GM19035 (cell line): ENCODE data around the gene GP9.

ENCODE experiments used
- ATAC-seq: cut with Tn5 transposase; IDR thresholded peaks from one replicate; pipeline ENCODE4 v1.9.1; 2021; ENCODE audit not compliant: unreplicated experiment

GP9 gene

DNA sequence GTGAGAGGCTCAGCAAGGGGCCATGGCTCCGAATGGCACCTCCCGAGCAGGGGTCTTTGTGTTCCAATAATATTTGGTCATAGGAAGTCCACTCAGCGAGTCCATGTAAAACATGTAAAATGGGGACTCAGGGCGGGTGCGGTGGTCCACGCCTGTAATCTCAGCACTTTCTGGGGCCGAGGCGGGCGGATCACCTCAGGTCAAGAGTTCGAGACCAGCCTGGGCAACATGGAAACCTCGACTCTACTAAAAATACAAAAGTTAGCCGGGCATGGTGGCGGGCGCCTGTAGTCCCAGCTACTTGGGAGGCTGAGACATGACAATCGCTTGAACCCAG, 33.1 kb upstream of the GP9 start:
- no peak for ATAC-seq

DNA sequence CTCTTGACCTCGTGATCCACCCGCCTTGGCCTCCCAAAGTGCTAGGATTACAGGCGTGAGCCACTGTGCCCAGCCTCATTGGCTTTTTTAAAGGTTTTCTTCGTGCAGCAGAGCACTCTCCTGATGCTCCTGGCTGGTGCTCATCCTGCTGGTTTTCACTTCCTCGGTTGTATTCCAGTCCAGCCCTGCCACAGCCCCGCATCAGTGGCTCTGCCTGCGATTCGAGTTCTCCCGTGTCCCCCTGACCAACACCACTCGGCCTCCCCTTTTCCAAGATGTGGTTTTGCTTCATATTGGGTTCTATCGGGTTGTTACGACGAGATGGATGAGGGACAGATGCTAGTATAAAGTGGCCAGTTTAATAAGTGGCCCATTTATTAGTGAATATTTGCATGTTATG, 31.7 kb upstream of the GP9 start:
- ATAC-seq = no peak

DNA sequence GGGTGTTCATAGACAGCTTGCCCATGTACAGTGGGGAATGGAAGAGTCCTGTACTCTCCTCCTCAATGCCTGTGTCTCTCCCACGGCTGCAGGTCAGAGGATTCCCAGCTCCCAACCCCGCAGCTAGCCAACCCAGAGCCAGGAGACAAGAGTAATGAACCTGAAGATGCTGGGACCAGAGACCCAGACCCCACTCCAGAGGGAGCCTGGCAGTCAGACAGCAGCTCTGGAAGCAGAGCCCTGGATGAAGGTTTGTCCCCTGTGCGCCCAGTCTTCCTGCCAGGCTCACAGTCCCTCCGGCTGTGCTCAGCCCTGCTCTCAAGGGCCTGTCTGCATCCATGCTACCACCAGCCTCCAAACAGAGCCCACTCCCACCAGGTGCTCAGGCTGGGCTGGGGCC, 30.0 kb upstream of the GP9 start:
- no peak for ATAC-seq

DNA sequence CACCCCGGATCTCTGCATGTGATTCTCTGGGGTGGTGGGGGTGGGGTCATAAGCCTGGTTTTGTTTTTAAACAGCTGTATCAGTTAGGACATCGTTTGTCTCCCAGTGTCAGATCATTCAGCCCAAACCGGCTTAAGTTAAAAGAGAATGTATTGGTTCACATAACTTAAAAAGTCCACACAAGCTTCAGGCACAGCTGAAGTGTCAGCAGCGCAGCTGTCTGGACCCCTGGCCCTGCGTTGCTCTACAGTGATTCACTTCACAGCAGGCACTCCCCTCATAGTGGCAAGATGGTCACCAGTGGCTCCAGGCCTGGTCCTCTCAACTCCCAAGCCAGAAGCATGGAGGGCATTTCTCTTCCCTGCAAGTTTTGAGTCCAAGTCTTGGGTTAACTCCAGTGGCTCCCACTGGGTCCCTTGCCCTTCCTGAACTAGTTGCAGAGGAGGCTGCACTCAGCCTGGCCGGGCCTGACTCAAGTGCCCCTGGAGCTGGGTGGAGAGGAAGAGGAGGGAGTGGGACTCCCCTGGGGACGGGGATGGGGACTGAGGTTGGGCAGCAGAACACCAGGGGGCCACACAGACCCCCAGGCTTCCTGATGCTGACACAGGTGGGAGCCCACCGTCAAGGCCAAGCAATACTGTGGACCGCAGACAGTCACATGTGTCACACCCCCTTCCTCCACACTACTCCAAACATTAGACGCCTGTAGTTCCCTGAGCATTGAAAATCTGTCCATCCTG, 28.9 kb upstream of the GP9 start:
- ATAC-seq = no peak

- no peak for ATAC-seq
Measured at GRCh38 chr3:129032716-129033115, 27.9 kb upstream of the GP9 start.

DNA sequence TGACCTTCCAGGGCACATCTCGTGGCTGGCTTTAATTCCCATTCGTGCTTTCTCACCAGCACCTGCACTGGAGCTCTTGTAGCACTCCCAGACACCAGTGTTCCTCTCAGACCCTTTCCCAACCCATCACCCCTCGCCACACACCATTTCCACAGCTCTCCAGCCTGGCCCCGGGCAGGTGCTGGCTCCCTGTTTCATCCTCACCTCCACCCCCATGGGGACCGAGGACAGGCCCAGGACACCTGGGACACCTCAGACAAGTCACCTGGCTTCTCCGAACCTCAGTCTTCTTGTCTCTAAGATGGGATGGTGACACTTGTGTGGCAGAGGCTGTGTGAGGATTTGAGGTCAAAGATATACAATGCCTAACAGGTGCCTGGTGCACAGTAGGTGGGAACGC, 27.4 kb upstream of the GP9 start:
- ATAC-seq = no peak

DNA sequence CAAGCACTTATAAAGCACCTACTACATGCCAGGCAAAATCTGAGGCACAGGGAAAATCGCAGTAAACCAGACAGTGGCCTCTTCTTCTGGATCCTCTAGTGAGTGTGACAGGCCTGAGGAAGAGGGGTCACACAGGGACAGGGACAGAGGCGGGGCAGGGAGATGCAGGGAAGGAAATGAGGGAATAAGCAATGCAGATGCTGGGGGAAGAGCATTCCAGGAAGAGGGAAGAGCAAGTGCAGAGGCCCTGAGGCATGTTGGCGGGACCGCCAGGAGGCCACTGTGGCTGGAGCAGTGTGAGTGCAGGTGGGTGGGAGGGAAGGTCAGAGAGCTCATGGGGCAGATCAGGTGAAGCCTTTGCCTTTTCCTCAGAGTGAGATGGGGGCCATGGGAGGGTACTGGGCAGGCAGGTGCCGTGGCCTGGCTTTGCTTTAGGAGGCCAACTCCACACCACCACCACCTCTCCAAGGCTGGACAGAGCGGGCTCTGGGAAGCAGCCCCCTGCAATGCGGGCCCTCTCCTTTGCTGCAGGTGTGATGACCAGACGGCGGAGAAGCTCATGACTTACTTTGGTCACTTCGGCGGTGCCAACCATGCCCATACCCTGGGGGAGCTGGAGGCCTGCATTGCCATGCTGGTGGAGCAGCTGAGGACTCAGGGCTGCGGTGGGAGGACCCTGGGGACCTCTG, 26.8 kb upstream of the GP9 start:
- no peak for ATAC-seq

- no peak for ATAC-seq
Measured at GRCh38 chr3:129034642-129035041, 25.9 kb upstream of the GP9 start.

DNA sequence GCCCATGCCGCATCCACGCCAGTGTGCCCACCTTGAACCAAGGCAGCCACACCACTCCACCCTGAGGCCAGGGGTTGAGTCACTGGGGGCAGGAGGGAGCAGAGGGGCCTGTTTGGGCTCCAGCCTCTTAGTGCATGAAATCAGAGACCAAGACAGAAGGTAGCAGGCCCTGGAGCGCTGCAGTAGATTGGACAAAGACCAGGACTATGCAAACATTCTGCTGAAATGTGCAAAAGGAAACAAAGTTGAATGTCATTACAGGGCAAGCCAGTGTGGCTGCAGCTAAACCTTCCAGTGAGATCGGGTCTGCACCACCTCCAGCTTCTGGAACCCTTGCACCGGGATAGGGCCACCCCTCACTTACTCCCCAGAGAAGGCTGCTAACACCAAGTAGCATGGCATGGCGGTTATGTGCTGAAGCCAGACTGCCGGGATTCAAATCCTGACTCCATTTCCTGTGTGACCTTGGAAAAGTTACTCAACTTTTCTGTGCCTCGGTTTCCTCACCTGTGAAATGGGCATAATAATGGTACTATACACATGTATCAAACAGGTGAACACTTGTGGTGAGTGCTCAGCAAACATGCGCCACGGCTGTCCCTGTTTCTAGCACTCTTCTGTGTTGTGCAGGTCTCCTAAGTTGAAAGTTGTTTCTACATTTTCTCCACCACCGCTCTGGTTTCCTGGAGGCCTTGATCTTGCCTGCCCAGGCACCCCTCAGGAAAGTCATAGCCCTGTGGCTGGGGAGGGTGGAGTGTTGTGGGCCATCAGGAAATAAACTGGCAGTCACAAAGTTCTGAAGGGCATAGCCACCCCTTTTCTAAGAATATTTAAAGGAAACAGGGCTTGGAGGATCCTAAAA, 25.0 kb upstream of the GP9 start:
- ATAC-seq = no peak

GRCh38 chr3:129036222-129037092, 24.1 kb upstream of the GP9 start:
- no peak for ATAC-seq

GRCh38 chr3:129037093-129037419, 23.5 kb upstream of the GP9 start:
- ATAC-seq = no peak

DNA sequence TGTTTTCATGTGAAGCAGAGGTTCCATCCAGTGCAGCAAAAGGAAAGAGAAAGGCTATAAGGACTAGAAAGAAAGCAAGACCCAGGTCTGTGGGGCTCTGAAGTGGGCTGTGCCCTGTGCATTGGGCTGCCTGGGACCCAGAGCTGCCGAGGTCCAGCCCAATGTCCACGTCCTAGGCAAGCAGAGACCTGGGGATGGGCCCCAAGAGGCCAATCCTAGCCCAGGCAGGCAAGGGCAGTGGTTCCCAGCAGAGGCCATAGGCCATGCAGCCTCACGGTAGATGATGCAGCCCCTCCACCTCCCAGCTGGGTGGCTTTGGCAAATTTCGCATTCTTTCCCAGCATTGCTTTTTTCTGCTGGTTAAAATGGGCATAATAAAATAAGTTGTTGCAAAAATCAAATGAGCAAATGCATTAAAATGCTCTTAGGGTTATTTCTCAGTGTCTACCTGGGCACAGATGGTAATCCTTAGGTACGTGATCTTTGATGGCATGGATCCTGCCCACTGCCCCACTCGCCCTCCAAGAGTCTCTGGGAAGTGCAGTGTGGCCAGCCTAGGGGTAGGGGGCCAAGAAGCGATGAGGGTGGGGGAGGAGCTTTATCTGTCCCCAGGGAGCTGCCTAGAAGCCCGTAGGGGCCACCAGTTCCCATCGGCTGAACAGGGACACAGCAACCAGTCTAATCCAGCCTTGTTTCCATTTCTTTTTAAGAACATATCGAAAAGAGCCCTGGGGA, 22.3 kb upstream of the GP9 start:
- no peak for ATAC-seq

- ATAC-seq = no peak
Measured at GRCh38 chr3:129039271-129040038, 21.1 kb upstream of the GP9 start.

DNA sequence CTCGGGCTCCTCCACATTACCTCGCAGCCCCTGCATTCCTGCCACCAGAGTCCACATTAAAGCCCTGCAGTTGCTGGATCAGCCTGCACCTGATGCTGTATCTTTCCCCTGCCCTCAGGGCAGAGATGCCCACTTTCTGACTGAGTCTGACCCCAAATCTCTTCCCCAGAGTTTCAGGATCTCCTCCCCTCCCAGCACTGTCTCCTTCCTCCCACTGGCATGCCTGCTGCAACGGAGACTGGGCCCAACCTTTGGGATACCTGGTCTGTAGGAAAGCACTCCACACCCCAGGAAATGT, 20.6 kb upstream of the GP9 start:
- ATAC-seq = no peak

DNA sequence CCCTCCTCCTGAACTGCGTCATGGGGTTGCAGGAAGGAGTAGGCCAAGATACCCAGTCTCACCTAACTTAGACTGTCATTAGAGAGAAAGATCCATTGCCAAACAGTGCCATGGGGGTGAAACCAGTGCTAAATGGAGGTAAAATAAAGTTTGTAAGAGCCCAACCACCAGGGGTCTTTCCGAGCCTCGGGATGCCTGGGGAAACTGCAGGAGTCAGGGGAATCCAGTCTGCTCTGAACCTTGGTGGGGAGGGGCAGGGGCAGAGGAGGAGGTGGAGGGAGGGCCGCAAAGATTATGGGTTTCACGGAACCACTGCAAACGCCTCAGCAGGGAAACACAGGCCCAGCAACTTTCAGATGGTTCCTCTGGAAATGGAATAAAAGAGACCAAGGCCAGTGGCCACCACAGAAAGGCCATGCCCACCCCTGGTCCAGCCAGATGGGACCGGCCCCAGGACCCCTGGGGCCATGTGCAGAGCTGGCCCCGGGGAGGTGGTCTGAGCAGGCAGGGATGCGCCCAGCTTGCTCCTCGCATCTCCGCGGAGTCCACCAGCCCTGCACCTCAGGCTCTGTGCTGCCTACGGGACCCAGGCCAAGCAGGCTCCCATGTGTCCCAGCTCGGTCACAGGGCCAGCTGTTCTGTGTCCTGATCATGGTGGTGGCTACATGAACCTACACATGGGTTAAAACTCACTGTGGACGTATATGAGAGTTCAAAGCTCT, 19.8 kb upstream of the GP9 start:
- no peak for ATAC-seq

DNA sequence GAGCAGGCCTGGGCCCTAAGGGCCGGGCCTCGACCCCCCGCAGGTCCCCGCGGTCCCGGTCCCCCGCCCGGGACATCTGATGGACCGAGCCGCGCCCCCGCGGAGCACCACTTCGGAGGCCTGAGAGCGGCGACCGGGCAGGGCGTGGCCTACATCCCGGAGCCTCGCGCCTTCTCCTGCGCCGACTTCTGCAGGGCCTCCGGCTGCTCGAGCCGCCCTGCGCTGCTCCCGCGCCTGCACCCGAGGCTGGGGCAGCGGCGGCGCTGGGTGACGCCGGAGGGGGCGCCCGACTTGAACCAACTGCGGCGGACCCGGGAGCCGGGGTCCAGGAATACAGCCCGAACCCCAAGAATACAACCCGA, 14.9 kb upstream of the GP9 start:
- ATAC-seq = no peak

GRCh38 chr3:129046037-129046731, 14.4 kb upstream of the GP9 start:
- no peak for ATAC-seq

GRCh38 chr3:129046732-129047552, 13.6 kb upstream of the GP9 start:
- ATAC-seq = no peak
